ENCODE measurements around the gene NLRC5.

DNA sequence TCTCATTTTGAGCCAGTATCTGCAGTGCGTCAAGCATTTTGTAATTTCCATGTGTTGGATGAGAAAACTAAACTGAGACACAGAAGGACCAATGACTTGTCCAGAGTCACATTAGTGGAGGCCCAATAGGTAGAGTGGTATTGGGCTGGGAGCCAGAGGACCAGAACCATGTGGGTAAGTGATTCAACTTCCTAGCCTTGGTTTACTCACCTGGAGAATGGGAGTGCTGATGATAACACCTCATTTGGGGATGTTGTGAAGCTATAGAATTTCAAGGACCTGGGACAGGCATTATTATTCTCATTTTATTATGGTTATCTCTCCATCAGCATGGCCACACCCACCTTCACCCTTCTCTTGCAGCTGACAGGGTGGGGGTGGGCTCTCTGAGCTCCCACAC lies 111.1 kb downstream of the NLRC5 start:
- no peak for TF ChIP-seq CTCF (IDR thresholded peaks at IDR 0.05; ENCODE audit: insufficient read depth, low read length, poor library complexity, severe bottlenecking)
- TF ChIP-seq EZH2phosphoT487 (conservative IDR thresholded peaks at IDR 0.05; ENCODE audit: low read length) = no peak
